Smooth muscle cell (in vitro differentiated cells): ENCODE measurements around the gene RAD51. TPM values are rescaled to one million over a fixed set of nuclear protein-coding genes. Genes with fewer than 3 reads are reported as not detected.

ENCODE experiments used
- DNase-seq: peaks from one replicate; lab custom pipeline; 2025; ENCODE audit not compliant: unreplicated experiment; lab: John Stamatoyannopoulos, UW
- H2AFZ ChIP-seq: fragments of 200-600 bp; sonication (generic); 2 replicates; pipeline ENCODE4 v1.6.0; 2016; ENCODE audit warnings: antibody characterized with exemption, low read depth, mild to moderate bottlenecking
- H3F3A ChIP-seq: fragments of 200-600 bp; sonication (generic); 2 replicates; pipeline ENCODE4 v1.6.0; 2017; ENCODE audit warnings: antibody characterized with exemption, low read depth
- H3K27ac ChIP-seq: fragments of 200-600 bp; sonication (generic); 2 replicates; pipeline ENCODE4 v1.5.1; 2016; ENCODE audit warnings: low read depth, mild to moderate bottlenecking
- H3K27me3 ChIP-seq: fragments of 200-600 bp; sonication (generic); 2 replicates; pipeline ENCODE4 v1.6.1; 2016; ENCODE audit warnings: low read depth, mild to moderate bottlenecking
- H3K36me3 ChIP-seq: fragments of 200-600 bp; sonication (generic); 2 replicates; pipeline ENCODE4 v1.5.1; 2016; ENCODE audit warnings: low read depth
- H3K4me1 ChIP-seq: fragments of 200-600 bp; sonication (generic); 2 replicates; pipeline ENCODE4 v1.5.1; 2016; ENCODE audit warnings: low read depth
- H3K4me2 ChIP-seq: fragments of 200-600 bp; sonication (generic); 2 replicates; pipeline ENCODE4 v1.6.0; 2016; ENCODE audit warnings: mild to moderate bottlenecking
- H3K4me3 ChIP-seq: fragments of 200-600 bp; sonication (generic); 2 replicates; pipeline ENCODE4 v1.5.1; 2016; ENCODE audit warnings: mild to moderate bottlenecking
- H3K79me2 ChIP-seq: fragments of 200-600 bp; sonication (generic); 2 replicates; pipeline ENCODE4 v1.6.0; 2016; ENCODE audit warnings: low read depth, mild to moderate bottlenecking
- H3K9ac ChIP-seq: fragments of 200-600 bp; sonication (generic); 2 replicates; pipeline ENCODE4 v1.6.0; 2016; ENCODE audit warnings: low read depth
- H3K9me3 ChIP-seq: fragments of 200-600 bp; sonication (generic); replicated peaks from 2 replicates; pipeline ENCODE4 v1.5.1; 2016; ENCODE audit warnings: low read depth
- H4K20me1 ChIP-seq: fragments of 200-600 bp; sonication (generic); 2 replicates; pipeline ENCODE4 v1.6.0; 2016; ENCODE audit warnings: low read depth
- WGBS: methylation state at CpG from one replicate; pipeline ENCODE4 v1.1.7; 2016; ENCODE audit warnings: low lambda C conversion rate; 5-methylcytosine and 5-hydroxymethylcytosine counted together
- polyA plus RNA-seq: library from polyadenylated mRNA; unstranded; fragments of >200 nt; fragmentation: Nextera tagmentation; extraction: Ambion mirVana; gene quantifications from 2 replicates; pipeline ENCODE4 v1.2.1, GENCODE V29; 2016
- total RNA-seq: library from RNA; depleted of rRNA; stranded (reverse); fragments of >200 nt; gene quantifications from 2 replicates; pipeline ENCODE4 v1.2.3, GENCODE V29; 2014
- TF ChIP-seq, protein P1 (sequence below): fragments of 200-600 bp; sonication (generic); IDR thresholded peaks from 2 replicates; pipeline ENCODE4 v1.5.1; 2017; ENCODE audit warnings: borderline replicate concordance, mild to moderate bottlenecking, antibody characterized with exemption; ENCODE audit not compliant: insufficient read depth, poor library complexity, severe bottlenecking

The RAD51 gene
- total and polyA plus RNA-seq, 2 experiments from 2014 or later: 9.2 to 15.2 TPM

DNA sequence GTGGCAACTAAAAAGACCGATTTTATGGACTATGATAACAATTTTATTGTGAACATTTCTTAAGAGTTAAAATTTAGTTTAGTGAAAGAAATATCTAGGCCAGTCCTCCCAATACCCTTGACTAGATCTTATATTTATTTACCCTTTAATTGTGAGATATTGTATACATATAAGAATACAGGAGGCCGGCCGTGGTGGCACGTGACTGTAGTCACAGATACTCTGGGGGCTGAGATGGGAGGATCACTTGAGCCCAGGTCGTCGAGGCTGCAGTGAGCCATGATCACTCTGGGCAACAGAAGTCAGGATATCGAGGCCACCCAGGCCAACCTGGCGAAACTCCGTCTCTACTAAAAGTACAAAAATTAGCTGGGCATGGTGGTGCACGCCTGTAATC is 60.8 kb downstream of the RAD51 start:
- Histone ChIP-seq H3K4me1 (peaks cover 6% of the 10 kb centered on the region), H3K27ac (peak overlapping the region; percentile 72), H3K9me3 (no peaks in the 10 kb centered on the region), H3K27me3 (no peaks in the 10 kb centered on the region), H3F3A (no peaks in the 10 kb centered on the region), H3K36me3 (peaks cover 7% of the 10 kb centered on the region), H3K4me2 (peak overlapping the region; percentile 88), H3K79me2 (peaks cover 24% of the 10 kb centered on the region), H3K4me3 (peak overlapping the region; percentile 99), H4K20me1 (no peaks in the 10 kb centered on the region), H2AFZ (peak overlapping the region; percentile 89), H3K9ac (peak overlapping the region; percentile 79)
- WGBS: 84% methylated on average over 10 of the region's 10 CpGs
- TF ChIP-seq, protein P1, sequence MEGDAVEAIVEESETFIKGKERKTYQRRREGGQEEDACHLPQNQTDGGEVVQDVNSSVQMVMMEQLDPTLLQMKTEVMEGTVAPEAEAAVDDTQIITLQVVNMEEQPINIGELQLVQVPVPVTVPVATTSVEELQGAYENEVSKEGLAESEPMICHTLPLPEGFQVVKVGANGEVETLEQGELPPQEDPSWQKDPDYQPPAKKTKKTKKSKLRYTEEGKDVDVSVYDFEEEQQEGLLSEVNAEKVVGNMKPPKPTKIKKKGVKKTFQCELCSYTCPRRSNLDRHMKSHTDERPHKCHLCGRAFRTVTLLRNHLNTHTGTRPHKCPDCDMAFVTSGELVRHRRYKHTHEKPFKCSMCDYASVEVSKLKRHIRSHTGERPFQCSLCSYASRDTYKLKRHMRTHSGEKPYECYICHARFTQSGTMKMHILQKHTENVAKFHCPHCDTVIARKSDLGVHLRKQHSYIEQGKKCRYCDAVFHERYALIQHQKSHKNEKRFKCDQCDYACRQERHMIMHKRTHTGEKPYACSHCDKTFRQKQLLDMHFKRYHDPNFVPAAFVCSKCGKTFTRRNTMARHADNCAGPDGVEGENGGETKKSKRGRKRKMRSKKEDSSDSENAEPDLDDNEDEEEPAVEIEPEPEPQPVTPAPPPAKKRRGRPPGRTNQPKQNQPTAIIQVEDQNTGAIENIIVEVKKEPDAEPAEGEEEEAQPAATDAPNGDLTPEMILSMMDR: no peak
- no peak for DNase-seq

DNA sequence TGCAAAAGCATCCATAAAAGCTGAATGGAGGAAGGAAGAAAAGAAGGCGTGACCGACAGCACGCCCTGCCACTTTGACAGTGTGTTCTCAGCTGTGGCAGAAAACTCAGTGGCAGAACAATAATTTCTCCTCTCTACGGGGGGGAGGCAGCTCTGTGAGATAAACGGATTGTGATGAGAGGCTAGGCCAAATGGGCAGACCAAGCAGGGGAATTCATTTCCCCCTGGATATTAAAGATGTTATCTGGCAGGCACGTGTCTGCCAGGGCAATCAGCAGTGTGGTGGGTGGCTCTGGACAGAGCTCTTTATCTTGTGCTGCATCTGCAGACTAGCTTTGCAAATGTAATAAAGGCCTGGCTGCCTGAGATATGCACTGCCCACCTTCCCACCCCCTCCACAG is 62.0 kb downstream of the RAD51 start:
- TF ChIP-seq, protein P1: no peak
- peaks cover 6% of the 10 kb centered on the region for H3K4me1 ChIP-seq
- H3K27me3 ChIP-seq: no peaks in the 10 kb centered on the region
- H2AFZ ChIP-seq: no peak overlapping the region
- H4K20me1 ChIP-seq: no peaks in the 10 kb centered on the region
- 55% methylated on average over 6 of the region's 6 CpGs for WGBS
- DNase-seq: no peak
- no peak overlapping the region for H3K4me3 ChIP-seq
- H3K79me2 ChIP-seq: peaks cover 21% of the 10 kb centered on the region
- H3K36me3 ChIP-seq: no peaks in the 10 kb centered on the region
- H3K4me2 ChIP-seq: no peak overlapping the region
- no peak overlapping the region for H3K27ac ChIP-seq
- H3K9me3 ChIP-seq: no peaks in the 10 kb centered on the region
- no peaks in the 10 kb centered on the region for H3F3A ChIP-seq
- H3K9ac ChIP-seq: no peak overlapping the region

DNA sequence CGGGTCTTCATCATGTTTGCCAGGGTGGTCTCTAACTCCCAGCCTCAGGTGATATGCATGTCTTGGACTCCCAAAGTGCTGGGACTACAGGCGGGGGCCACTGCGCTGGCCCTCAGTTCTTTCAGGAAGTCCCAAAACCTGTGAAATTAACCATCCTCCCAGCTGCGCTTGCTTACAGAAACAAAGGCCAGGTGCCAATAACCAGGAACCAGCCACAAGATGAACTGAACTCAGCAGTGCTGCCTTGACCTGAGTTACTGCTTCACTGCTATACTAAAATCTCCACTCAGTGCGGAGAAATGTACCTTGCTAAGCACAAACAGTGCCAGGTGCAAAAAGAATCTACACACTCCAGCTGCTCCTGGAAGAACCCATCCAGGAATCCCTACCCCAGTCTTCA is 65.0 kb downstream of the RAD51 start:
- H2AFZ ChIP-seq: no peak overlapping the region
- H3K27me3 ChIP-seq: no peaks in the 10 kb centered on the region
- no peak overlapping the region for H3K9ac ChIP-seq
- H3K79me2 ChIP-seq: peaks cover under 1% of the 10 kb centered on the region
- H3K9me3 ChIP-seq: no peaks in the 10 kb centered on the region
- H3K4me2 ChIP-seq: no peak overlapping the region
- no peaks in the 10 kb centered on the region for H4K20me1 ChIP-seq
- no peak for DNase-seq
- TF ChIP-seq, protein P1: no peak
- peaks cover 7% of the 10 kb centered on the region for H3F3A ChIP-seq
- no peak overlapping the region for H3K4me3 ChIP-seq
- WGBS: 98% methylated on average over 5 of the region's 5 CpGs
- peaks cover 12% of the 10 kb centered on the region for H3K4me1 ChIP-seq
- no peaks in the 10 kb centered on the region for H3K36me3 ChIP-seq
- no peak overlapping the region for H3K27ac ChIP-seq
